DOHH2 (cell line): Measurements from ENCODE around the gene CACNA1E.

Source experiments
- H3F3A ChIP-seq: fragments of 200-600 bp; sonication (generic), shearing (Covaris generic); 2 replicates; pipeline ENCODE4 v1.6.0; 2016; ENCODE audit warnings: antibody characterized with exemption, mild to moderate bottlenecking; ENCODE audit not compliant: control insufficient read depth, insufficient read depth
- H3K27ac ChIP-seq: fragments of 200-600 bp; sonication (generic); 2 replicates; pipeline ENCODE4 v1.5.1; 2014; ENCODE audit warnings: low read depth, mild to moderate bottlenecking, low read length, moderate library complexity
- H3K27me3 ChIP-seq: fragments of 200-600 bp; sonication (generic); 2 replicates; pipeline ENCODE4 v1.6.1; 2014; ENCODE audit warnings: mild to moderate bottlenecking, low read length, mixed read lengths; ENCODE audit not compliant: control insufficient read depth
- H3K36me3 ChIP-seq: fragments of 200-600 bp; sonication (generic); 2 replicates; pipeline ENCODE4 v1.6.1; 2014; ENCODE audit warnings: mild to moderate bottlenecking, low read length, moderate library complexity, mixed read lengths; ENCODE audit not compliant: control insufficient read depth
- H3K4me1 ChIP-seq: fragments of 200-600 bp; sonication (generic); 2 replicates; pipeline ENCODE4 v1.6.1; 2014; ENCODE audit warnings: mild to moderate bottlenecking, low read length, mixed read lengths; ENCODE audit not compliant: control insufficient read depth
- H3K4me2 ChIP-seq: fragments of 200-600 bp; sonication (generic); 2 replicates; pipeline ENCODE4 v1.6.0; 2014; ENCODE audit warnings: mild to moderate bottlenecking, low read length, moderate library complexity
- H3K4me3 ChIP-seq: fragments of 200-600 bp; sonication (generic); 2 replicates; pipeline ENCODE4 v1.5.1; 2014; ENCODE audit warnings: mild to moderate bottlenecking, low read length, mixed read lengths
- H3K79me2 ChIP-seq: fragments of 200-600 bp; sonication (generic); 2 replicates; pipeline ENCODE4 v1.6.1; 2014; ENCODE audit warnings: mild to moderate bottlenecking, low read length, mixed read lengths; ENCODE audit not compliant: control insufficient read depth
- H3K9me2 ChIP-seq: fragments of 200-600 bp; sonication (generic); replicated peaks from 2 replicates; pipeline ENCODE4 v1.6.1; 2014; ENCODE audit warnings: mild to moderate bottlenecking, low read length, mixed read lengths; ENCODE audit not compliant: control insufficient read depth
- H3K9me3 ChIP-seq: fragments of 200-600 bp; sonication (generic); 2 replicates; pipeline ENCODE4 v1.6.1; 2014; ENCODE audit warnings: antibody characterized with exemption, low read length, mixed read lengths; ENCODE audit not compliant: control insufficient read depth, insufficient read depth
- H4K20me1 ChIP-seq: fragments of 200-600 bp; sonication (generic); 2 replicates; pipeline ENCODE4 v1.6.0; 2014; ENCODE audit warnings: low read depth, mild to moderate bottlenecking, antibody characterized with exemption, low read length, moderate library complexity; ENCODE audit not compliant: control insufficient read depth, insufficient read depth
- CTCF ChIP-seq: fragments of 200-600 bp; sonication (generic); IDR thresholded peaks from one replicate; pipeline ENCODE4 v1.5.1; 2014; ENCODE audit warnings: antibody characterized with exemption, mild to moderate bottlenecking, low read depth, low read length; ENCODE audit not compliant: poor library complexity, severe bottlenecking
- EZH2phosphoT487 ChIP-seq: fragments of 200-600 bp; sonication (generic); IDR thresholded peaks from 2 replicates; pipeline ENCODE4 v1.6.1; 2017; ENCODE audit warnings: borderline replicate concordance, mild to moderate bottlenecking, antibody characterized with exemption, low read length, moderate library complexity, mixed read lengths

Gene CACNA1E

GRCh38 chr1:181607524-181607923, 124.2 kb downstream of the CACNA1E start:
- Histone ChIP-seq H3K9me3 (no peaks in the 10 kb centered on the region), H3K36me3 (no peaks in the 10 kb centered on the region), H3K27me3 (no peaks in the 10 kb centered on the region), H3K4me2 (no peak overlapping the region), H3K4me1 (no peaks in the 10 kb centered on the region), H3K4me3 (no peak overlapping the region), H3K9me2 (no peaks in the 10 kb centered on the region), H3K79me2 (no peaks in the 10 kb centered on the region), H3K27ac (no peak overlapping the region), H4K20me1 (no peaks in the 10 kb centered on the region), H3F3A (no peaks in the 10 kb centered on the region)
- TF ChIP-seq CTCF (no peak), EZH2phosphoT487 (no peak)

GRCh38 chr1:181608386-181608785, 125.1 kb downstream of the CACNA1E start:
- no peaks in the 10 kb centered on the region for H3K79me2 ChIP-seq
- H3K4me2 ChIP-seq = no peak overlapping the region
- no peaks in the 10 kb centered on the region for H3K36me3 ChIP-seq
- TF ChIP-seq EZH2phosphoT487 = no peak
- TF ChIP-seq CTCF = no peak
- H4K20me1 ChIP-seq = no peaks in the 10 kb centered on the region
- H3K27ac ChIP-seq = no peak overlapping the region
- no peaks in the 10 kb centered on the region for H3K27me3 ChIP-seq
- H3K4me3 ChIP-seq = no peak overlapping the region
- H3K9me2 ChIP-seq = no peaks in the 10 kb centered on the region
- no peaks in the 10 kb centered on the region for H3K9me3 ChIP-seq
- H3K4me1 ChIP-seq = no peaks in the 10 kb centered on the region
- H3F3A ChIP-seq = no peaks in the 10 kb centered on the region

GRCh38 chr1:181608948-181609347, 125.6 kb downstream of the CACNA1E start:
- Histone ChIP-seq H3K9me3 (no peaks in the 10 kb centered on the region), H3F3A (no peaks in the 10 kb centered on the region), H3K79me2 (no peaks in the 10 kb centered on the region), H4K20me1 (no peaks in the 10 kb centered on the region), H3K4me2 (no peak overlapping the region), H3K9me2 (no peaks in the 10 kb centered on the region), H3K4me1 (no peaks in the 10 kb centered on the region), H3K4me3 (no peak overlapping the region), H3K27ac (no peak overlapping the region), H3K36me3 (no peaks in the 10 kb centered on the region), H3K27me3 (no peaks in the 10 kb centered on the region)
- TF ChIP-seq EZH2phosphoT487 = no peak
- TF ChIP-seq CTCF = no peak

- H3K9me3 ChIP-seq = no peaks in the 10 kb centered on the region
- H3K4me1 ChIP-seq = no peaks in the 10 kb centered on the region
These were observed 128.8 kb downstream of the CACNA1E start for GRCh38 chr1:181612100-181612499.

More at GRCh38 chr1:181612100-181612499, 128.8 kb downstream of the CACNA1E start:
- Histone ChIP-seq H3K27ac (no peak overlapping the region), H3K9me2 (no peaks in the 10 kb centered on the region), H3K4me3 (no peak overlapping the region), H3K4me2 (no peak overlapping the region), H3K79me2 (no peaks in the 10 kb centered on the region), H3F3A (no peaks in the 10 kb centered on the region), H3K36me3 (no peaks in the 10 kb centered on the region), H3K27me3 (no peaks in the 10 kb centered on the region), H4K20me1 (no peaks in the 10 kb centered on the region)
- TF ChIP-seq EZH2phosphoT487 (no peak), CTCF (no peak)
